H1 (cell line): Measurements from ENCODE around the gene TTBK1. TPM values are rescaled to one million over a fixed set of nuclear protein-coding genes. Genes with fewer than 3 reads are reported as not detected.

Source experiments
- CTCF ChIA-PET: fragments of 300-600 bp; sonication (Branson Sonifier 250); formaldehyde crosslinking; loops from one replicate; lab custom pipeline; 2021; ENCODE audit not compliant: partially characterized antibody; lab: Charles Lee
- POLR2A ChIA-PET: fragments of 300-600 bp; sonication (Branson Sonifier 250); formaldehyde crosslinking; loops from one replicate; lab custom pipeline; 2021; ENCODE audit warnings: inconsistent platforms; ENCODE audit not compliant: partially characterized antibody; lab: Charles Lee
- DNase-seq, 2 experiments: peaks; one replicate each; pipeline versions ENCODE4 v3.0.0 to v3.0.0-alpha.2; 2010 to 2022; ENCODE audit warnings: low spot score in 2 of 2, low read depth in 1 of 2, mixed read lengths in 1 of 2
- FAIRE-seq: peaks from 2 replicates; lab custom pipeline; 2011; peaks lifted over from hg19 to GRCh38; lab: Jason Lieb, UNC
- H2AFZ ChIP-seq: 2 replicates; pipeline ENCODE4 v1.8.1; 2012; ENCODE audit warnings: low read length, inconsistent platforms
- H2AK5ac ChIP-seq: 2 replicates; pipeline ENCODE4 v1.6.1; 2013; ENCODE audit warnings: low read depth, low read length
- H2BK120ac ChIP-seq: replicated peaks from 2 replicates; pipeline ENCODE3; 2013; ENCODE audit warnings: low read depth, low read length, inconsistent platforms
- H2BK12ac ChIP-seq: 2 replicates; pipeline ENCODE4 v1.6.1; 2013; ENCODE audit warnings: low read depth, low read length
- H2BK15ac ChIP-seq: 2 replicates; pipeline ENCODE4 v1.6.1; 2013; ENCODE audit warnings: low read length
- H2BK20ac ChIP-seq: 2 replicates; pipeline ENCODE4 v1.6.1; 2013; ENCODE audit warnings: low read length
- H2BK5ac ChIP-seq: 2 replicates; pipeline ENCODE4 v1.6.1; 2013; ENCODE audit warnings: low read depth, low read length
- H3K14ac ChIP-seq: 2 replicates; pipeline ENCODE4 v1.6.1; 2013; ENCODE audit warnings: inconsistent platforms; ENCODE audit not compliant: insufficient read length
- H3K18ac ChIP-seq: 2 replicates; pipeline ENCODE4 v1.6.1; 2013; ENCODE audit warnings: low read length; ENCODE audit errors: extremely low read depth
- H3K23ac ChIP-seq: 2 replicates; pipeline ENCODE4 v1.6.1; 2013; ENCODE audit warnings: inconsistent platforms; ENCODE audit not compliant: insufficient read length
- H3K23me2 ChIP-seq: 2 replicates; pipeline ENCODE4 v1.6.1; 2013; ENCODE audit warnings: low read depth, low read length
- H3K27ac ChIP-seq: 2 replicates; pipeline ENCODE4 v1.6.1; 2011; ENCODE audit warnings: low read depth, low read length, inconsistent platforms
- H3K27me3 ChIP-seq, 4 experiments: replicated peaks in 1 of 4; 1 replicate in 1 of 4; 2 replicates in 3 of 4; pipeline versions ENCODE4 v1.6.1 to v1.8.1; 2011 to 2013; ENCODE audit warnings: low read length in 3 of 4, mild to moderate bottlenecking in 3 of 4, inconsistent platforms in 2 of 4, mixed read lengths in 2 of 4, moderate library complexity in 1 of 4; ENCODE audit not compliant: control insufficient read depth in 3 of 4, insufficient read depth in 3 of 4; ENCODE audit errors: extremely low read depth in 1 of 4
- H3K36me3 ChIP-seq, 4 experiments: 2 replicates each; pipeline versions ENCODE4 v1.6.1 to v1.8.1; 2011 to 2013; ENCODE audit warnings: mild to moderate bottlenecking in 4 of 4, low read length in 3 of 4, moderate library complexity in 2 of 4, control low read depth in 1 of 4, inconsistent platforms in 1 of 4; ENCODE audit not compliant: insufficient read depth in 4 of 4, control insufficient read depth in 2 of 4
- H3K4ac ChIP-seq: replicated peaks from 2 replicates; pipeline ENCODE3; 2013; ENCODE audit warnings: low read length, low read depth, mixed read lengths, inconsistent platforms; ENCODE audit not compliant: insufficient read length
- H3K4me1 ChIP-seq, 4 experiments: replicated peaks in 1 of 4; 1 replicate in 1 of 4; 2 replicates in 3 of 4; pipeline versions ENCODE4 v1.6.1 to v1.8.1; 2011 to 2013; ENCODE audit warnings: low read length in 3 of 4, inconsistent platforms in 2 of 4, mixed read lengths in 1 of 4; ENCODE audit not compliant: insufficient read depth in 4 of 4, control insufficient read depth in 3 of 4
- H3K4me2 ChIP-seq, 2 experiments: 2 replicates each; pipeline versions ENCODE4 v1.6.1 to v1.8.1; 2011 to 2013; ENCODE audit warnings: low read depth in 2 of 2, low read length in 2 of 2, control low read depth in 1 of 2, inconsistent platforms in 1 of 2, mild to moderate bottlenecking in 1 of 2; ENCODE audit not compliant: insufficient read depth in 1 of 2
- H3K4me3 ChIP-seq, 4 experiments: fragments of 200-600, 300-600 bp in 1 of 4; sonication (generic), shearing (Covaris generic), sonication (Bioruptor Twin) in 1 of 4; 2 replicates each; pipeline versions ENCODE4 v1.5.1 to v1.8.1; 2011 to 2016; ENCODE audit warnings: low read length in 4 of 4, low read depth in 3 of 4, control low read depth in 2 of 4, inconsistent platforms in 2 of 4, mild to moderate bottlenecking in 2 of 4, mixed read lengths in 1 of 4, moderate library complexity in 1 of 4; ENCODE audit not compliant: insufficient read depth in 2 of 4; ENCODE audit errors: extremely low read depth in 1 of 4
- H3K56ac ChIP-seq: replicated peaks from 2 replicates; pipeline ENCODE3; 2013; ENCODE audit warnings: low read depth, mild to moderate bottlenecking, mixed read lengths, low read length, inconsistent platforms; ENCODE audit not compliant: insufficient read length
- H3K79me1 ChIP-seq: 2 replicates; pipeline ENCODE4 v1.6.1; 2013; ENCODE audit warnings: low read depth, low read length, control low read depth
- H3K79me2 ChIP-seq, 2 experiments: 2 replicates each; pipeline versions ENCODE4 v1.6.1 to v1.8.1; 2012 to 2013; ENCODE audit warnings: low read length in 2 of 2, mild to moderate bottlenecking in 2 of 2, inconsistent platforms in 1 of 2; ENCODE audit not compliant: insufficient read depth in 2 of 2, control insufficient read depth in 1 of 2
- H3K9ac ChIP-seq, 4 experiments: replicated peaks in 1 of 4; 1 replicate in 1 of 4; 2 replicates in 3 of 4; pipeline versions ENCODE4 v1.6.1 to v1.8.1; 2011 to 2013; ENCODE audit warnings: low read depth in 3 of 4, low read length in 3 of 4, control low read depth in 2 of 4, mild to moderate bottlenecking in 2 of 4, moderate library complexity in 2 of 4, inconsistent platforms in 1 of 4; ENCODE audit errors: extremely low read depth in 1 of 4
- H3K9me3 ChIP-seq, 2 experiments: 2 replicates each; pipeline versions ENCODE4 v1.6.1 to v1.8.1; 2012 to 2013; ENCODE audit warnings: mild to moderate bottlenecking in 2 of 2, moderate library complexity in 2 of 2, control low read depth in 1 of 2, inconsistent platforms in 1 of 2, low read depth in 1 of 2, low read length in 1 of 2, mixed read lengths in 1 of 2; ENCODE audit not compliant: insufficient read depth in 2 of 2
- H4K20me1 ChIP-seq, 2 experiments: replicated peaks in 1 of 2; 2 replicates each; pipeline versions ENCODE3 to v1.8.1; 2011 to 2013; ENCODE audit warnings: inconsistent platforms in 2 of 2, low read length in 2 of 2, mild to moderate bottlenecking in 1 of 2; ENCODE audit not compliant: insufficient read depth in 2 of 2, control insufficient read depth in 1 of 2
- H4K5ac ChIP-seq: 2 replicates; pipeline ENCODE4 v1.6.1; 2013; ENCODE audit warnings: low read length, low read depth, mixed read lengths, inconsistent platforms; ENCODE audit not compliant: insufficient read length
- H4K8ac ChIP-seq: 2 replicates; pipeline ENCODE4 v1.8.0; 2013; ENCODE audit warnings: mild to moderate bottlenecking, moderate library complexity, low read length, inconsistent platforms; ENCODE audit not compliant: insufficient read depth; ENCODE audit errors: extremely low read depth
- H4K91ac ChIP-seq: replicated peaks from 2 replicates; pipeline ENCODE3; 2013; ENCODE audit warnings: low read length, mixed read lengths, inconsistent platforms; ENCODE audit not compliant: insufficient read length
- CBX8 ChIP-seq: fragments of 300-800, 300-1000 bp; sonication (generic); IDR thresholded peaks from 2 replicates; pipeline ENCODE4 v1.7.1; 2016; ENCODE audit warnings: low read depth, low read length, borderline replicate concordance
- CHD2 ChIP-seq: IDR thresholded peaks from 2 replicates; pipeline ENCODE4 v1.6.1; 2012; ENCODE audit warnings: low read length, improper control_type of control experiment
- JUND ChIP-seq: IDR thresholded peaks from 2 replicates; pipeline ENCODE4 v1.6.1; 2011; ENCODE audit warnings: mild to moderate bottlenecking, improper control_type of control experiment, low read length
- KDM1A ChIP-seq: fragments of 200-600, 300-600 bp; sonication (generic); IDR thresholded peaks from 2 replicates; pipeline ENCODE4 v1.7.1; 2016; ENCODE audit warnings: mild to moderate bottlenecking, low read length, borderline replicate concordance
- MAFK ChIP-seq: IDR thresholded peaks from 2 replicates; pipeline ENCODE4 v1.6.1; 2012; ENCODE audit warnings: low read depth, mild to moderate bottlenecking, improper control_type of control experiment, low read length
- RFX5 ChIP-seq: IDR thresholded peaks from 2 replicates; pipeline ENCODE4 v1.6.1; 2011; ENCODE audit warnings: low read depth, low read length, improper control_type of control experiment, borderline replicate concordance
- SIRT6 ChIP-seq: IDR thresholded peaks from one replicate; pipeline ENCODE4 v1.7.1; 2012; ENCODE audit warnings: low read length, inconsistent platforms
- TAF1 ChIP-seq: IDR thresholded peaks from 2 replicates; pipeline ENCODE4 v1.6.1; 2011; ENCODE audit warnings: mild to moderate bottlenecking, low read depth, low read length
- TAF7 ChIP-seq: optimal IDR thresholded peaks from 2 replicates; pipeline ENCODE3; 2011; ENCODE audit warnings: low read depth, mild to moderate bottlenecking, inconsistent platforms, low read length, moderate library complexity, borderline replicate concordance
- TEAD4 ChIP-seq: IDR thresholded peaks from 2 replicates; pipeline ENCODE4 v1.6.1; 2012; ENCODE audit warnings: low read depth, low read length, inconsistent platforms, mixed read lengths
- YY1 ChIP-seq: IDR thresholded peaks from 2 replicates; pipeline ENCODE4 v1.6.1; 2011; ENCODE audit warnings: low read depth, mild to moderate bottlenecking, low read length
- WGBS, 2 experiments: shearing (Covaris generic) in 1 of 2; methylation state at CpG; one replicate each; pipeline versions ENCODE4 v1.1.6 to v1.1.7; 2013 to 2015; ENCODE audit warnings: low lambda C conversion rate in 2 of 2, mixed read lengths in 2 of 2, inconsistent platforms in 1 of 2, low coverage in 1 of 2, missing lambda C conversion rate in 1 of 2; ENCODE audit not compliant: insufficient replicate concordance in 2 of 2, insufficient coverage in 1 of 2, insufficient read length in 1 of 2; ENCODE audit errors: extremely low coverage in 1 of 2, missing lambda C conversion rate in 1 of 2; 5-methylcytosine and 5-hydroxymethylcytosine counted together
- polyA plus RNA-seq, 7 experiments: library from polyadenylated mRNA; depleted of rRNA in 3 of 7; stranded (reverse) in 5 of 7; unstranded in 2 of 7; fragments of >200 nt in 5 of 7; fragments of 200-250 nt in 2 of 7; gene quantifications; 1 replicate in 5 of 7; 2 replicates in 1 of 7; 4 replicates in 1 of 7; pipeline versions ENCODE4 v1.2.1 to v1.2.3, GENCODE V29; 2011 to 2013; ENCODE audit warnings: missing spikeins in 2 of 7, mixed read lengths in 2 of 7
- total RNA-seq: library from RNA; stranded (reverse); fragmentation: NEBNext Ultra II Directional; extraction: Animal tissue kit (Norgen Biotek cat#: 25700); gene quantifications from 2 replicates; pipeline ENCODE4 v1.2.1, GENCODE V29; 2021
- TF ChIP-seq, protein P1 (sequence below): IDR thresholded peaks from 2 replicates; pipeline ENCODE4 v1.6.1; 2012; ENCODE audit warnings: inconsistent platforms

The TTBK1 gene
- total and polyA plus RNA-seq, 2 of the 8 experiments (the other 6 are each of a cell fraction or from before 2014, with no cell fraction given), result 0.53 to 1.6 TPM

DNA sequence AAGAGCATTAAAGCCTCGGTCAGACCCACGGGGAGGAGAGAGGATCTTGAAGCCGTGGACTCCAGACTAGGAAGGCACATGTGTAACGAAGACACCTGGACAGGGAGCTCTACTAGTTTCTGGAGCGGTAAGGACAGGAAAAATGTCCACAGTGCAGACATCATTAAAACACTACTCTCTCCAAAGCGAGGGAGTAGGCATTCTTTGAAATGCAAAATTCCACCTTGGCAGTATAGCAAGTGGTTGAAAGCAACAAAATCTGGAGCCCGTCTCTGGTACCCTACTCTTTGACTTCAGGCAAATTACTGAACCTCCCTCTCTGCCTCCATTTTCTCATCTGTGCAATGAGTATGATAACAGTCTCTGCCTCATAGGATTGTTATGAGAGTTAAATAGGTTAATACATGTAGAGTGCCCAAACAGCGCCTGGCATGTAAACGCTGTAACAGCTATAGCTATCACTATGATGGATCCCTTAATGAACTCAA is 65.8 kb downstream of the TTBK1 start:
- Histone ChIP-seq H2AK5ac (no peak overlapping the region), H3K4me3 (peak overlapping the region; percentile 51 to 74 (median 66); a peak in 7 of 8 replicates), H2BK15ac (peak overlapping the region; percentile 88; the same call in 1 of the 2 replicates), H2AFZ (peak overlapping the region; percentile 99), H3K56ac (no peak overlapping the region), H3K27me3 (0 out of 7 replicates have a peak, but pooled peaks cover 0 to 2% (median 0%) of the 10 kb centered on the region in 4 experiments), H4K5ac (peak overlapping the region; percentile 38), H4K8ac (0 out of 2 replicates have a peak overlapping the region, but pooled peaks have one; percentile 79), H3K23ac (no peak overlapping the region), H3K4me2 (peak overlapping the region; percentile 90 to 92), H2BK20ac (no peak overlapping the region), H4K20me1 (no peaks in the 10 kb centered on the region), H3K23me2 (peaks cover 8% of the 10 kb centered on the region), H3K4me1 (peaks cover 9 to 15% (median 10%) of the 10 kb centered on the region in 4 experiments), H3K79me1 (no peaks in the 10 kb centered on the region), H3K27ac (no peak overlapping the region), H3K9me3 (no peaks in the 10 kb centered on the region), H2BK120ac (peak overlapping the region; percentile 40), H3K9ac (peak overlapping the region in 3 of 4 experiments; percentile 50 to 79 (median 51); a peak in 5 of 7 replicates), H3K14ac (no peak overlapping the region), H3K36me3 (peaks cover 0 to 5% (median 3%) of the 10 kb centered on the region in 4 experiments; a peak in 2 of 8 replicates), H3K79me2 (no peaks in the 10 kb centered on the region), H2BK12ac (peak overlapping the region; percentile 64; the same call in 1 of the 2 replicates), H3K18ac (peak overlapping the region; percentile 76; the same call in 1 of the 2 replicates), H3K4ac (no peak overlapping the region), H4K91ac (peak overlapping the region; percentile 58), H2BK5ac (peak overlapping the region; percentile 32; the same call in 1 of the 2 replicates)
- DNase-seq (no peak), FAIRE-seq (no peak)
- ChIA-PET CTCF (interaction anchor here (0.9 to 5.4 kb wide), 23 partner anchors 9 to 201 kb away, joined by 3 to 27 read pairs (median 6); partner anchors contain the start of genes LRRC73, SLC22A7 and ZNF318), POLR2A (interaction anchor here (0.8 to 2.9 kb wide), 8 partner anchors 9 to 255 kb away, joined by 3 to 45 read pairs (median 4); partner anchors contain the start of genes CUL7 and SLC22A7)
- 27% methylated on average over 9 of the region's 9 CpGs; no CpG with 5 or more reads in 1 of the 2 experiments for WGBS, 2 experiments
- no peak for TF ChIP-seq CBX8
- TF ChIP-seq TAF7, result no peak
- no peak for TF ChIP-seq SIRT6
- no peak for TF ChIP-seq JUND
- no peak for TF ChIP-seq MAFK
- TF ChIP-seq RFX5, result no peak
- TF ChIP-seq, protein P1, sequence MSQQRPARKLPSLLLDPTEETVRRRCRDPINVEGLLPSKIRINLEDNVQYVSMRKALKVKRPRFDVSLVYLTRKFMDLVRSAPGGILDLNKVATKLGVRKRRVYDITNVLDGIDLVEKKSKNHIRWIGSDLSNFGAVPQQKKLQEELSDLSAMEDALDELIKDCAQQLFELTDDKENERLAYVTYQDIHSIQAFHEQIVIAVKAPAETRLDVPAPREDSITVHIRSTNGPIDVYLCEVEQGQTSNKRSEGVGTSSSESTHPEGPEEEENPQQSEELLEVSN, result no peak; the same call in 1 of the 2 replicates
- TF ChIP-seq TEAD4, result no peak
- TF ChIP-seq KDM1A, result no peak
- TF ChIP-seq TAF1, result peak; percentile 8; the same call in 1 of the 2 replicates
- TF ChIP-seq YY1, result 0 out of 2 replicates have a peak, but pooled peaks have one; percentile 2
- TF ChIP-seq CHD2, result no peak
